ENCODE results near the gene ALKAL2.

GRCh38 chr2:257429-257828 is 30.5 kb downstream of the ALKAL2 start:
- TF ChIP-seq CTCF (IDR thresholded peaks at IDR 0.05): no peak
- no peak for TF ChIP-seq POLR2A (IDR thresholded peaks at IDR 0.05)
